Fibroblast of lung (primary cell): ENCODE results near the gene GRAMD2B. TPM values are rescaled to one million over a fixed set of nuclear protein-coding genes. Genes with fewer than 3 reads are reported as not detected.
A peak's percentile ranks its signal among the peaks of the same experiment; 100 is the strongest.

Source experiments
- DNase-seq, 2 donors: peaks; one replicate each; pipeline versions ENCODE4 v3.0.0 to v3.0.0-alpha.2; 2010; ENCODE audit warnings: low read depth in 2 of 2
- H2AFZ ChIP-seq: 2 replicates; pipeline ENCODE4 v1.5.1; 2012; ENCODE audit warnings: low read length, control low read depth, inconsistent platforms
- H3K27ac ChIP-seq: 2 replicates; pipeline ENCODE4 v1.5.1; 2011; ENCODE audit warnings: low read length, control low read depth; ENCODE audit not compliant: insufficient read depth
- H3K27me3 ChIP-seq: 2 replicates; pipeline ENCODE4 v1.5.1; 2011; ENCODE audit warnings: mild to moderate bottlenecking, low read length; ENCODE audit not compliant: control insufficient read depth, insufficient read depth
- H3K36me3 ChIP-seq: 2 replicates; pipeline ENCODE4 v1.5.1; 2011; ENCODE audit warnings: low read length; ENCODE audit not compliant: control insufficient read depth, insufficient read depth
- H3K4me1 ChIP-seq: 2 replicates; pipeline ENCODE4 v1.5.1; 2011; ENCODE audit warnings: low read length; ENCODE audit not compliant: control insufficient read depth, insufficient read depth; ENCODE audit errors: extremely low read depth
- H3K4me2 ChIP-seq: 2 replicates; pipeline ENCODE4 v1.5.1; 2011; ENCODE audit warnings: low read length, control low read depth; ENCODE audit not compliant: insufficient read depth; ENCODE audit errors: extremely low read depth
- H3K4me3 ChIP-seq, 4 experiments: fragments of 200-600 bp in 1 of 4; sonication (generic) in 1 of 4; replicated peaks in 1 of 4; 2 replicates each; pipeline ENCODE4 v1.5.1; 2011 to 2016; ENCODE audit warnings: low read length in 4 of 4, low read depth in 3 of 4, mild to moderate bottlenecking in 3 of 4, control low read depth in 2 of 4, inconsistent platforms in 1 of 4, mixed read lengths in 1 of 4; ENCODE audit not compliant: insufficient read depth in 1 of 4; ENCODE audit errors: control extremely low read depth in 1 of 4
- H3K79me2 ChIP-seq: 2 replicates; pipeline ENCODE4 v1.5.1; 2012; ENCODE audit warnings: mild to moderate bottlenecking, low read length, inconsistent platforms; ENCODE audit not compliant: control insufficient read depth, insufficient read depth
- H3K9ac ChIP-seq: 2 replicates; pipeline ENCODE4 v1.5.1; 2011; ENCODE audit warnings: mild to moderate bottlenecking, low read length, control low read depth; ENCODE audit not compliant: insufficient read depth
- H3K9me3 ChIP-seq: 2 replicates; pipeline ENCODE4 v1.5.1; 2012; ENCODE audit warnings: low read depth, low read length; ENCODE audit not compliant: control insufficient read depth, insufficient read depth
- H4K20me1 ChIP-seq: 2 replicates; pipeline ENCODE4 v1.5.1; 2011; ENCODE audit warnings: low read length; ENCODE audit not compliant: control insufficient read depth, insufficient read depth; ENCODE audit errors: extremely low read depth
- CTCF ChIP-seq, 2 donors: IDR thresholded peaks in 1 of 2; conservative IDR thresholded peaks in 1 of 2; 1 replicate in 1 of 2; 2 replicates in 1 of 2; pipeline ENCODE4 v1.5.1; 2011 to 2012; ENCODE audit warnings: low read length in 2 of 2, control low read depth in 1 of 2, inconsistent platforms in 1 of 2, low read depth in 1 of 2, mild to moderate bottlenecking in 1 of 2
- EZH2 ChIP-seq: IDR thresholded peaks from 2 replicates; pipeline ENCODE4 v1.5.1; 2012; ENCODE audit warnings: low read length, control low read depth, mild to moderate bottlenecking; ENCODE audit errors: missing control alignments
- polyA plus RNA-seq, 2 donors: library from polyadenylated mRNA; depleted of rRNA in 1 of 2; stranded (reverse) in 1 of 2; unstranded in 1 of 2; fragments of >200 nt; gene quantifications; 2 replicates each; pipeline ENCODE4 v1.2.1, GENCODE V29; 2011 to 2012; ENCODE audit warnings: missing spikeins in 1 of 2
- total RNA-seq: library from RNA; depleted of rRNA; stranded (reverse); fragments of >200 nt; gene quantifications from 2 replicates; pipeline ENCODE4 v1.2.1, GENCODE V29; 2014

Gene GRAMD2B
- total and polyA plus RNA-seq, 2 donors (not counting 1 experiment from before 2014, with no cell fraction given) = 21.3 to 37.6 TPM

DNA sequence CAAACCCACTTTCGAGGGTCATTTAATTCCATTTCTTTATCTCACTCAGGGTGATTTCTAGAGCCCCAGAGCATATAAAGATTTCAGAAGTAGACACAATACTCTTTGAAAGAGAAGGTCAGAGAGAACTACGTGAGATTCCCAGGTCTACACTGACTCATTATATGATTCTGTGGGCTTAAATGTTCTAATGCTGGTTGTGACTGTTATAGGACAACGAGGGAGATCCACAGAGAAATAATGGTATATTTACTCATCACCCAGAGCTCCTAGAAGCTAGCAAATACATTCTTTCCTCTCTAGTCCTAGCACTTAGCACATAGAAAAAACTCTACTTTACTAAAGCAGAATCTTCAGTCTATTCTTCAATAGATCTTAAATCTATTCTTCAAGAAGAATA, 39.4 kb upstream of the GRAMD2B start:
- TF ChIP-seq EZH2 = no peak
- no peak for TF ChIP-seq CTCF (conservative IDR thresholded peaks at IDR 0.05 in 1 of 2, IDR thresholded peaks at IDR 0.05 in 1 of 2; ENCODE audit: low read depth in 1 of 2, low read length in 2 of 2)
- no peaks in the 10 kb centered on the region for H3K36me3 ChIP-seq
- DNase-seq = no peak
- no peaks in the 10 kb centered on the region for H3K79me2 ChIP-seq
- no peak overlapping the region for H3K4me2 ChIP-seq
- no peaks in the 10 kb centered on the region for H4K20me1 ChIP-seq
- no peaks in the 10 kb centered on the region for H3K27me3 ChIP-seq
- no peak overlapping the region for H3K9ac ChIP-seq
- no peaks in the 10 kb centered on the region for H3K9me3 ChIP-seq
- H3K4me3 ChIP-seq = no peak overlapping the region
- peaks cover 18% of the 10 kb centered on the region for H3K4me1 ChIP-seq
- H3K27ac ChIP-seq = no peak overlapping the region
- H2AFZ ChIP-seq = no peak overlapping the region

- H3K36me3 ChIP-seq = no peaks in the 10 kb centered on the region
- H2AFZ ChIP-seq = no peak overlapping the region
- no peaks in the 10 kb centered on the region for H3K9me3 ChIP-seq
- peaks cover 18% of the 10 kb centered on the region for H3K4me1 ChIP-seq
- TF ChIP-seq CTCF (conservative IDR thresholded peaks at IDR 0.05 in 1 of 2, IDR thresholded peaks at IDR 0.05 in 1 of 2; ENCODE audit: low read depth in 1 of 2, low read length in 2 of 2) (no peak), EZH2 (no peak)
- H3K27me3 ChIP-seq = no peaks in the 10 kb centered on the region
- no peak overlapping the region for H3K9ac ChIP-seq
- no peaks in the 10 kb centered on the region for H4K20me1 ChIP-seq
- peak overlapping the region; percentile 43 for H3K27ac ChIP-seq
- no peak overlapping the region for H3K4me3 ChIP-seq
- no peaks in the 10 kb centered on the region for H3K79me2 ChIP-seq
- DNase-seq = peak; percentile 77 to 95
- H3K4me2 ChIP-seq = peak overlapping the region; percentile 59
Observed at GRCh38 chr5:126384985-126385384, 38.2 kb upstream of the GRAMD2B start.

- H3K4me1 ChIP-seq = peaks cover 18% of the 10 kb centered on the region
- TF ChIP-seq EZH2 (no peak), CTCF (conservative IDR thresholded peaks at IDR 0.05 in 1 of 2, IDR thresholded peaks at IDR 0.05 in 1 of 2; ENCODE audit: low read depth in 1 of 2, low read length in 2 of 2) (no peak)
- H2AFZ ChIP-seq = peak overlapping the region; percentile 43
- DNase-seq = peak in 1 of 2 donors; percentile 39
- H3K27me3 ChIP-seq = no peaks in the 10 kb centered on the region
- H3K36me3 ChIP-seq = no peaks in the 10 kb centered on the region
- H3K4me2 ChIP-seq = peak overlapping the region; percentile 15
- no peaks in the 10 kb centered on the region for H3K9me3 ChIP-seq
- H3K9ac ChIP-seq = no peak overlapping the region
- no peaks in the 10 kb centered on the region for H3K79me2 ChIP-seq
- no peaks in the 10 kb centered on the region for H4K20me1 ChIP-seq
- no peak overlapping the region for H3K4me3 ChIP-seq
- peak overlapping the region; percentile 43 for H3K27ac ChIP-seq
Observed at GRCh38 chr5:126385524-126386502, 37.4 kb upstream of the GRAMD2B start.
